Esophagus muscularis mucosa (tissue), 3 donors: ENCODE results near the gene CERS5.

Experiments
- POLR2A ChIP-seq: fragments of 450-650 bp; IDR thresholded peaks from one replicate; pipeline ENCODE4 v1.6.1; 2017; ENCODE audit warnings: antibody characterized with exemption, moderate library complexity, mild to moderate bottlenecking, low read depth
- TF ChIP-seq, protein P1 (sequence below), 3 experiments: fragments of 200-600 bp in 2 of 3; fragments of 450-650 bp in 1 of 3; sonication (generic) in 2 of 3; IDR thresholded peaks; one replicate each; pipeline ENCODE4 v1.5.1; 2017 to 2019; ENCODE audit warnings: antibody characterized with exemption in 3 of 3, mild to moderate bottlenecking in 2 of 3, moderate library complexity in 1 of 3

DNA sequence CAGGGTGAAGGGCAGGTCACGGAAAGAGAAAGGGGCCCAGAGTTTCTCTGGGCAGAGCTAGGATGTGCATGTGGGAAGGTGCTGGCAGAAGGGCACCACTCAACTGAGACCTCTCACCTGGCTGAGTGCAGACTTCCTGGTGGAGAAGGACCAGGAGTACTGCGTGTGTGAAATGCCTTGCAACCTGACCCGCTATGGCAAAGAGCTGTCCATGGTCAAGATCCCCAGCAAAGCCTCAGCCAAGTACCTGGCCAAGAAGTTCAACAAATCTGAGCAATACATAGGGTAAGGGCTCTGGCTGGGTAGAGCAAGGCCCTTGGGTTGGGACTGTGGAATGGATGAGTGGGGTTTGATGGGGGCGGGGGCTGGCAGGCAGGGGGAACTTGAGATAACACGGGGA is 87.4 kb downstream of the CERS5 start:
- TF ChIP-seq, protein P1, sequence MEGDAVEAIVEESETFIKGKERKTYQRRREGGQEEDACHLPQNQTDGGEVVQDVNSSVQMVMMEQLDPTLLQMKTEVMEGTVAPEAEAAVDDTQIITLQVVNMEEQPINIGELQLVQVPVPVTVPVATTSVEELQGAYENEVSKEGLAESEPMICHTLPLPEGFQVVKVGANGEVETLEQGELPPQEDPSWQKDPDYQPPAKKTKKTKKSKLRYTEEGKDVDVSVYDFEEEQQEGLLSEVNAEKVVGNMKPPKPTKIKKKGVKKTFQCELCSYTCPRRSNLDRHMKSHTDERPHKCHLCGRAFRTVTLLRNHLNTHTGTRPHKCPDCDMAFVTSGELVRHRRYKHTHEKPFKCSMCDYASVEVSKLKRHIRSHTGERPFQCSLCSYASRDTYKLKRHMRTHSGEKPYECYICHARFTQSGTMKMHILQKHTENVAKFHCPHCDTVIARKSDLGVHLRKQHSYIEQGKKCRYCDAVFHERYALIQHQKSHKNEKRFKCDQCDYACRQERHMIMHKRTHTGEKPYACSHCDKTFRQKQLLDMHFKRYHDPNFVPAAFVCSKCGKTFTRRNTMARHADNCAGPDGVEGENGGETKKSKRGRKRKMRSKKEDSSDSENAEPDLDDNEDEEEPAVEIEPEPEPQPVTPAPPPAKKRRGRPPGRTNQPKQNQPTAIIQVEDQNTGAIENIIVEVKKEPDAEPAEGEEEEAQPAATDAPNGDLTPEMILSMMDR (IDR thresholded peaks at IDR 0.05): no peak
- TF ChIP-seq POLR2A: no peak
